ENCODE measurements around the gene MYO19. TPM values are rescaled to one million over a fixed set of nuclear protein-coding genes. Genes with fewer than 3 reads are reported as not detected.

Gene MYO19
- total RNA-seq, 1 donor from 2014 or later = 85.6 TPM

GRCh38 chr17:36469733-36470132 is 64.9 kb downstream of the MYO19 start:
- Mint-ChIP-seq H3K4me1 (peaks cover 13% of the 10 kb centered on the region), H3K27me3 (peaks cover 28% of the 10 kb centered on the region), H3K4me3 (no peak overlapping the region), H3K27ac (no peak overlapping the region), H3K36me3 (ENCODE audit: low read depth) (no peaks in the 10 kb centered on the region), H3K9me3 (no peaks in the 10 kb centered on the region)
- POLR2A ChIA-PET = no interaction called here
- CTCF ChIA-PET = no interaction called here
- TF ChIP-seq CTCF (IDR thresholded peaks at IDR 0.05) = no peak
- intact Hi-C loops (cut with micrococcal nuclease) = no loop called here
- ATAC-seq (ENCODE audit: low read depth) (no peak), DNase-seq (no peak)

- no peak for TF ChIP-seq CTCF (IDR thresholded peaks at IDR 0.05)
- CTCF ChIA-PET = no interaction called here
- no peak for ATAC-seq (ENCODE audit: low read depth)
- intact Hi-C loops (cut with micrococcal nuclease) = no loop called here
- Mint-ChIP-seq H3K4me1 (peaks cover 13% of the 10 kb centered on the region), H3K4me3 (no peak overlapping the region), H3K9me3 (no peaks in the 10 kb centered on the region), H3K36me3 (ENCODE audit: low read depth) (no peaks in the 10 kb centered on the region), H3K27me3 (peaks cover 25% of the 10 kb centered on the region), H3K27ac (no peak overlapping the region)
- no peak for DNase-seq
- POLR2A ChIA-PET = no interaction called here
Observed at GRCh38 chr17:36468903-36469635, 65.6 kb downstream of the MYO19 start.

GRCh38 chr17:36464765-36465088 is 69.9 kb downstream of the MYO19 start:
- DNase-seq = no peak
- POLR2A ChIA-PET = no interaction called here
- no peak overlapping the region for H3K4me3 Mint-ChIP-seq
- intact Hi-C loops (cut with micrococcal nuclease) = no loop called here
- H3K9me3 Mint-ChIP-seq = no peaks in the 10 kb centered on the region
- H3K27ac Mint-ChIP-seq = no peak overlapping the region
- CTCF ChIA-PET = no interaction called here
- no peaks in the 10 kb centered on the region for H3K36me3 Mint-ChIP-seq (ENCODE audit: low read depth)
- H3K27me3 Mint-ChIP-seq = peaks cover 47% of the 10 kb centered on the region
- ATAC-seq (ENCODE audit: low read depth) = no peak
- TF ChIP-seq CTCF (IDR thresholded peaks at IDR 0.05) = no peak
- H3K4me1 Mint-ChIP-seq = no peaks in the 10 kb centered on the region

GRCh38 chr17:36463916-36464764 is 70.5 kb downstream of the MYO19 start:
- intact Hi-C loops (cut with micrococcal nuclease) = no loop called here
- Mint-ChIP-seq H3K27me3 (peaks cover 48% of the 10 kb centered on the region), H3K36me3 (ENCODE audit: low read depth) (no peaks in the 10 kb centered on the region), H3K4me1 (no peaks in the 10 kb centered on the region), H3K27ac (no peak overlapping the region), H3K4me3 (no peak overlapping the region), H3K9me3 (no peaks in the 10 kb centered on the region)
- DNase-seq (peak; percentile 30), ATAC-seq (ENCODE audit: low read depth) (peak; percentile 88)
- CTCF ChIA-PET = no interaction called here
- POLR2A ChIA-PET = no interaction called here
- no peak for TF ChIP-seq CTCF (IDR thresholded peaks at IDR 0.05)

- CTCF ChIA-PET = no interaction called here
- ATAC-seq (ENCODE audit: low read depth) (no peak), DNase-seq (no peak)
- Mint-ChIP-seq H3K27ac (no peak overlapping the region), H3K27me3 (peaks cover 45% of the 10 kb centered on the region), H3K4me1 (no peaks in the 10 kb centered on the region), H3K4me3 (no peak overlapping the region), H3K36me3 (ENCODE audit: low read depth) (no peaks in the 10 kb centered on the region), H3K9me3 (no peaks in the 10 kb centered on the region)
- TF ChIP-seq CTCF (IDR thresholded peaks at IDR 0.05) = no peak
- intact Hi-C loops (cut with micrococcal nuclease) = no loop called here
- POLR2A ChIA-PET = no interaction called here
Observed at GRCh38 chr17:36461330-36462110, 73.1 kb downstream of the MYO19 start.

All from activated B cell treated with CpG ODN at 0.5 μM for 24 hours (primary cell).